Measurements from ENCODE around the gene DCUN1D2. TPM values are rescaled to one million over a fixed set of nuclear protein-coding genes. Genes with fewer than 3 reads are reported as not detected.

The DCUN1D2 gene
- total RNA-seq, 3 donors from 2014 or later: 11.1 to 13.7 (median 12.4) TPM

GRCh38 chr13:113489549-113490495 lies 689 bp downstream of the DCUN1D2 start:
- no peaks in the 10 kb centered on the region for H3K9me3 Mint-ChIP-seq
- H3K4me3 Mint-ChIP-seq: peak overlapping the region; percentile 93
- H3K27me3 Mint-ChIP-seq (ENCODE audit: low read depth): no peaks in the 10 kb centered on the region
- DNase-seq: peak; percentile 20
- peak; percentile 44 to 45 for ATAC-seq
- H3K36me3 Mint-ChIP-seq (ENCODE audit: insufficient read depth): peaks cover 1% of the 10 kb centered on the region
- peaks cover 59% of the 10 kb centered on the region for H3K4me1 Mint-ChIP-seq (ENCODE audit: low read depth)

GRCh38 chr13:113489171-113489548 lies 1.4 kb downstream of the DCUN1D2 start:
- no peaks in the 10 kb centered on the region for H3K9me3 Mint-ChIP-seq
- peaks cover 1% of the 10 kb centered on the region for H3K36me3 Mint-ChIP-seq (ENCODE audit: insufficient read depth)
- no peaks in the 10 kb centered on the region for H3K27me3 Mint-ChIP-seq (ENCODE audit: low read depth)
- peaks cover 56% of the 10 kb centered on the region for H3K4me1 Mint-ChIP-seq (ENCODE audit: low read depth)
- ATAC-seq (no peak), DNase-seq (no peak)
- H3K4me3 Mint-ChIP-seq: peak overlapping the region; percentile 93

DNA sequence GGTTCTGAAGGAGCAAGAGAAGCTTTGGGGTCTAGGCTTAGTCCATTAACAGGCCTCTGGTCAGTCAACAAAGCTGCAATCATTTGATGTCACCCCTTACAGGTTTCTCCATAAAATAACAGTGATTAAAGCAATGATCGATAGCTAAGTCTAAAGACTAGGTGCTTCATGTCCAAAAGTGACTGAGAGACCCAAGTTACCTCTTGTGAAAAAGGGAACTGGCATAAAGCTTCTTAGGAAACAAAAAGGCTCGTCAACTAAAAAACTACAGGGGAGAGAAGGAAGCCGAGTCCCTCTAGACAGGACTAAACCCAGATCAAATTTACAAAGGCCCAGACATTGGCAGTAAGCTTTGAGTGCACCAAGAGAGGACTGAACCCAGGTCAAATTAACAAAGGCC lies 2.2 kb downstream of the DCUN1D2 start:
- H3K4me3 Mint-ChIP-seq: peak overlapping the region; percentile 22
- ATAC-seq (no peak), DNase-seq (no peak)
- no peaks in the 10 kb centered on the region for H3K9me3 Mint-ChIP-seq
- no peaks in the 10 kb centered on the region for H3K27me3 Mint-ChIP-seq (ENCODE audit: low read depth)
- H3K4me1 Mint-ChIP-seq (ENCODE audit: low read depth): peaks cover 48% of the 10 kb centered on the region
- peaks cover 3% of the 10 kb centered on the region for H3K36me3 Mint-ChIP-seq (ENCODE audit: insufficient read depth)

GRCh38 chr13:113486698-113487097 lies 3.8 kb downstream of the DCUN1D2 start:
- Mint-ChIP-seq H3K4me3 (no peak overlapping the region), H3K36me3 (ENCODE audit: insufficient read depth) (peaks cover 9% of the 10 kb centered on the region), H3K27me3 (ENCODE audit: low read depth) (no peaks in the 10 kb centered on the region), H3K4me1 (ENCODE audit: low read depth) (peaks cover 40% of the 10 kb centered on the region), H3K9me3 (no peaks in the 10 kb centered on the region)
- ATAC-seq: no peak
- no peak for DNase-seq

DNA sequence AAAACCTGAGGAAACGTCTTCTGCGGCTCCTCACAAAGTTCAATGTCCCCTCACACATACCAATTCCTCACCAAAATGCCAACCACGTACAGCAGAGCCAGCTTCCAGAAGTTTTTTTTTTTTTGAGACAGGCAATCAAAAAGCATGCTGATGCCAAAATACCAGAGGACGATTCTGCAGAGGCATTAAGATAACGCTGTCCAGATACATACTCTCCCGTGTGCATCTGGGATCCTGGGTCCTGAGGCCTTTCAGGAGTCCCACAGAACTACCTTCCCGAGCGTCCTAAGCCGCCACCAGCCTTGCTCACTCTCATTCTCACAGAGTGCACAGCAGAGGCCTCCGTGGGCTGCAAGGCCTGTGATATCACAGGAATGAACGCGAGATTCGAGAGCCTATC lies 5.0 kb downstream of the DCUN1D2 start:
- Mint-ChIP-seq H3K4me3 (no peak overlapping the region), H3K36me3 (ENCODE audit: insufficient read depth) (peaks cover 9% of the 10 kb centered on the region), H3K4me1 (ENCODE audit: low read depth) (peaks cover 39% of the 10 kb centered on the region), H3K27me3 (ENCODE audit: low read depth) (no peaks in the 10 kb centered on the region), H3K9me3 (no peaks in the 10 kb centered on the region)
- DNase-seq (no peak), ATAC-seq (no peak)

GRCh38 chr13:113483504-113484293 lies 6.8 kb downstream of the DCUN1D2 start:
- no peaks in the 10 kb centered on the region for H3K27me3 Mint-ChIP-seq (ENCODE audit: low read depth)
- H3K4me3 Mint-ChIP-seq: no peak overlapping the region
- H3K9me3 Mint-ChIP-seq: no peaks in the 10 kb centered on the region
- peaks cover 19% of the 10 kb centered on the region for H3K36me3 Mint-ChIP-seq (ENCODE audit: insufficient read depth)
- DNase-seq: no peak
- no peak for ATAC-seq
- peaks cover 25% of the 10 kb centered on the region for H3K4me1 Mint-ChIP-seq (ENCODE audit: low read depth)

DNA sequence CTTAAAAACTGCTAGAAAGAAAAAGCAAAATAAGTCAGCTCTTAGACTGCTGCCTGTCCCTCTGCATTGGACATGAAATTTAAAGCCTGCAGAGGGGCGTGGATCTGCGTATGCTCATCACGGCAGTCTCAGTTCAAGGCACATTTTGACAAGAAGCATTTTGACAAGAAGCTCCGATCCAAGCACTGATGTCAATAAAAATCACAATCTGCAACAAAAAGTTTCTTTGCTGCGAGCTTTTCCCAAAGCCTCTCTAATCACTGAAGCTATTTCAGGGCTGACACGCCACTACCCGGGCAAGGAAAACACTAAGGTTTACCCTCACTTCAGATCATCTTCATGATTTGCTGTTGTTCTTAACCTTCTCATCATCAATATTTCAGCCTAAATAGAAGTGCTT lies 7.4 kb downstream of the DCUN1D2 start:
- peaks cover 25% of the 10 kb centered on the region for H3K36me3 Mint-ChIP-seq (ENCODE audit: insufficient read depth)
- H3K4me1 Mint-ChIP-seq (ENCODE audit: low read depth): peaks cover 19% of the 10 kb centered on the region
- H3K4me3 Mint-ChIP-seq: no peak overlapping the region
- DNase-seq: no peak
- no peaks in the 10 kb centered on the region for H3K27me3 Mint-ChIP-seq (ENCODE audit: low read depth)
- H3K9me3 Mint-ChIP-seq: no peaks in the 10 kb centered on the region
- no peak for ATAC-seq

GRCh38 chr13:113479179-113479578 lies 11.3 kb downstream of the DCUN1D2 start:
- Mint-ChIP-seq H3K36me3 (ENCODE audit: insufficient read depth) (peaks cover 55% of the 10 kb centered on the region), H3K27me3 (ENCODE audit: low read depth) (no peaks in the 10 kb centered on the region), H3K4me1 (ENCODE audit: low read depth) (no peaks in the 10 kb centered on the region), H3K4me3 (no peak overlapping the region), H3K9me3 (no peaks in the 10 kb centered on the region)
- DNase-seq (no peak), ATAC-seq (no peak)

DNA sequence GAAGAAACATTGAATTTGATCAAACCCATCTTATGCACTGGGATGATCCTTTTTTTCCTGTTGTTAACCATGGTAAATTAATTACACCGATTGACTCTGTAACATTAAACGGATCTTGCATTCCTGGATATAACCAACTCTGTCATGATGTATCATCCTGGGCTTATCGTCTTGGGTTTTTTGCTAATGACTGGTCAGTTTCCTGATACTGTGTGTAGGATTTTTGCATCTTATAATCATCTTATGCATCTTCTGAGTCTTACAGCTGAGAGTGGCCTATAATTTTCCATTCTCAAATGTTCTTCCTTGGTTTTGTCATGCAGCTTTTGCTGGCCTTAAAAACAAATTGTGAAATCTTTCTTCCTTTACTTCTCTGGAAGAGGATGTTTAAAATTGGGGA lies 12.8 kb downstream of the DCUN1D2 start:
- ATAC-seq: no peak
- Mint-ChIP-seq H3K27me3 (ENCODE audit: low read depth) (no peaks in the 10 kb centered on the region), H3K4me1 (ENCODE audit: low read depth) (no peaks in the 10 kb centered on the region), H3K4me3 (no peak overlapping the region), H3K36me3 (ENCODE audit: insufficient read depth) (peaks cover 53% of the 10 kb centered on the region), H3K9me3 (no peaks in the 10 kb centered on the region)
- no peak for DNase-seq

GRCh38 chr13:113476811-113477210 lies 13.7 kb downstream of the DCUN1D2 start:
- Mint-ChIP-seq H3K27me3 (ENCODE audit: low read depth) (no peaks in the 10 kb centered on the region), H3K4me1 (ENCODE audit: low read depth) (no peaks in the 10 kb centered on the region), H3K4me3 (no peak overlapping the region), H3K9me3 (no peaks in the 10 kb centered on the region), H3K36me3 (ENCODE audit: insufficient read depth) (peaks cover 51% of the 10 kb centered on the region)
- ATAC-seq: no peak
- DNase-seq: no peak

GRCh38 chr13:113475911-113476310 lies 14.6 kb downstream of the DCUN1D2 start:
- Mint-ChIP-seq H3K27me3 (ENCODE audit: low read depth) (no peaks in the 10 kb centered on the region), H3K9me3 (no peaks in the 10 kb centered on the region), H3K4me1 (ENCODE audit: low read depth) (no peaks in the 10 kb centered on the region), H3K36me3 (ENCODE audit: insufficient read depth) (peaks cover 57% of the 10 kb centered on the region), H3K4me3 (no peak overlapping the region)
- DNase-seq: no peak
- ATAC-seq: no peak

- H3K4me3 Mint-ChIP-seq: no peak overlapping the region
- no peaks in the 10 kb centered on the region for H3K9me3 Mint-ChIP-seq
- no peaks in the 10 kb centered on the region for H3K27me3 Mint-ChIP-seq (ENCODE audit: low read depth)
- peaks cover 55% of the 10 kb centered on the region for H3K36me3 Mint-ChIP-seq (ENCODE audit: insufficient read depth)
- no peaks in the 10 kb centered on the region for H3K4me1 Mint-ChIP-seq (ENCODE audit: low read depth)
- no peak for ATAC-seq
- DNase-seq: no peak
Observed at GRCh38 chr13:113475280-113475679, 15.2 kb downstream of the DCUN1D2 start.

GRCh38 chr13:113474179-113474578 lies 16.3 kb downstream of the DCUN1D2 start:
- Mint-ChIP-seq H3K4me1 (ENCODE audit: low read depth) (no peaks in the 10 kb centered on the region), H3K27me3 (ENCODE audit: low read depth) (no peaks in the 10 kb centered on the region), H3K36me3 (ENCODE audit: insufficient read depth) (peaks cover 50% of the 10 kb centered on the region), H3K9me3 (no peaks in the 10 kb centered on the region), H3K4me3 (no peak overlapping the region)
- DNase-seq (no peak), ATAC-seq (no peak)

GRCh38 chr13:113472355-113473025 lies 18.0 kb downstream of the DCUN1D2 start:
- Mint-ChIP-seq H3K36me3 (ENCODE audit: insufficient read depth) (peaks cover 39% of the 10 kb centered on the region), H3K27me3 (ENCODE audit: low read depth) (no peaks in the 10 kb centered on the region), H3K4me3 (no peak overlapping the region), H3K9me3 (no peaks in the 10 kb centered on the region), H3K4me1 (ENCODE audit: low read depth) (no peaks in the 10 kb centered on the region)
- ATAC-seq (no peak), DNase-seq (no peak)

Data from activated T-cell treated with anti-CD3 and anti-CD28 coated beads, Interleukin-2, amount 50 U/mL, for 4 hours (primary cell).